GM19468 (cell line): ENCODE measurements around the gene BRPF3.
"Not testable (repeated sequence)": the region's sequence is repeated elsewhere in the genome, so short reads cannot be mapped to it uniquely, and the experiment has no call there.

Experiments used
- ATAC-seq: cut with Tn5 transposase; IDR thresholded peaks from one replicate; pipeline ENCODE4 v1.9.1; 2021; ENCODE audit warnings: mild to moderate bottlenecking, moderate library complexity, moderate number of reproducible peaks; ENCODE audit not compliant: unreplicated experiment; ENCODE audit errors: extremely low read depth

The BRPF3 gene

DNA sequence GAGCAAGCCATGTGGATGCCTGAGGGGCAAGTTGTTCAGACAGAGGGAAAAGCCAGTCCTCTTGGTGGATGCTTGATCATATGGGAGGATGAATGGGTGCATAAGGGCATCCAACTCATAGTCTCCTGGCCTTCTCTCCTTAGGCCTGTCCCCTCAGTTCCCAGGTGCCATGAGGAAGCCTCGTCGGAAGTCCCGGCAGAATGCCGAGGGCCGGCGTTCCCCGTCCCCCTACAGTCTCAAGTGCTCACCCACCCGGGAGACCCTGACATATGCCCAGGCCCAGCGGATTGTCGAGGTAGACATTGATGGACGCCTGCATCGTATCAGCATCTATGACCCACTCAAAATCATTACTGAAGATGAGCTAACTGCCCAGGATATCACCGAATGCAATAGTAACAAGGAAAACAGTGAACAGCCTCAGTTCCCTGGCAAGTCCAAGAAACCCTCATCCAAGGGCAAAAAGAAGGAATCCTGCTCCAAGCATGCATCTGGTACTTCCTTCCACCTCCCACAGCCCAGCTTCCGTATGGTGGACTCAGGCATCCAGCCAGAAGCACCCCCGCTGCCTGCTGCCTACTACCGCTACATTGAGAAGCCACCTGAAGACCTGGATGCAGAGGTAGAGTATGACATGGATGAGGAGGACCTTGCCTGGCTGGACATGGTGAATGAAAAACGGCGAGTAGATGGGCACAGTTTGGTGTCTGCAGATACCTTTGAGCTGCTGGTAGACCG is 3.8 kb downstream of the BRPF3 start:
- ATAC-seq, result no peak

DNA sequence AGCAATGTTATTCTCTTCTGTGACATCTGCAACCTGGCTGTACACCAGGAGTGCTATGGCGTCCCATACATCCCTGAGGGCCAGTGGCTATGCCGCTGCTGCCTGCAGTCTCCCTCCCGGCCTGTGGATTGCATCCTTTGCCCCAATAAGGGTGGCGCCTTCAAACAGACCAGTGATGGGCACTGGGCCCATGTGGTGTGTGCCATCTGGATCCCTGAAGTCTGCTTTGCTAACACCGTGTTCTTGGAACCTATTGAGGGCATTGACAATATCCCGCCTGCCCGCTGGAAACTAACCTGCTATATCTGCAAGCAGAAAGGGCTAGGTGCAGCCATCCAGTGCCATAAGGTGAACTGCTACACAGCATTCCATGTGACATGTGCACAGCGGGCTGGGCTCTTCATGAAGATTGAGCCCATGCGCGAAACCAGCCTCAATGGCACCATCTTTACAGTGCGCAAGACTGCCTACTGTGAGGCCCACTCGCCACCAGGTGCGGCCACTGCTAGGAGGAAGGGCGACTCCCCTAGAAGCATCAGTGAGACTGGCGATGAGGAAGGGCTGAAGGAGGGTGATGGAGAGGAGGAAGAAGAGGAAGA is 4.6 kb downstream of the BRPF3 start:
- ATAC-seq, result no peak

DNA sequence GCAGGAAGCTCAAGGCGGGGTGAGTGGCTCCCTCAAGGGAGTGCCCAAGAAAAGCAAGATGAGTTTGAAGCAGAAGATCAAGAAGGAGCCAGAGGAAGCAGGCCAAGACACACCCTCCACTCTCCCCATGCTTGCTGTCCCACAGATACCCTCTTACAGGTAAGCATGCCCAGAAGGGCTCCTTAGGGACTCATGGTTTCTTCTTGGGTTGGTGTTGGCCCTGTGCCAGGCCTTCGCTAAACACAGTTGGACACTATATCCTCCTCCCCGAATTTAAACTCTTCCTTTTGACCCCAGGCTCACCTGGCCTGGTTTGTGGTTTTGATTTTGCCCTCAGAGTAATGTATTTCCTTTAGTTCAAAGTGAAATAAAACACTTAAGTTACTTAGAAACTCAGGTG is 5.1 kb downstream of the BRPF3 start:
- ATAC-seq, result no peak

DNA sequence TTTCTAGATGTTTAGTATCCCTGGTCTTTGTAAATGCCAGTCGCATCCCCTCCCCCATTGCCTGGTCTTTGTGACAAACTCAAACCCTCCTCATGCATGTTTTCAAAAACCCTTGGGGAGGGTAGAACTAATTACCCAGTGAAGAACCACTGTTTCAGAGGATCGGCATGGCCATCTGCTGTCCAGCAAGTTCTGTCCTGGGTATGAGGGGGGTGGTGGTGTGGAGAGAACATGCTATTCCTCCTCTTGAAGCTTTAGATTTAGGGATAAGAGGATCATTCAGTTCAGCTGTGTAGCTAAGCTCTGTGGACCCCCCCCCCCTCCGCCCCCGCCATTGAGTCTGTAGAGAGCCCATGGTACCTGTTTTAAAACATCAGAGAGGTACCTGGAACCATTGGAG is 5.6 kb downstream of the BRPF3 start:
- no peak for ATAC-seq

DNA sequence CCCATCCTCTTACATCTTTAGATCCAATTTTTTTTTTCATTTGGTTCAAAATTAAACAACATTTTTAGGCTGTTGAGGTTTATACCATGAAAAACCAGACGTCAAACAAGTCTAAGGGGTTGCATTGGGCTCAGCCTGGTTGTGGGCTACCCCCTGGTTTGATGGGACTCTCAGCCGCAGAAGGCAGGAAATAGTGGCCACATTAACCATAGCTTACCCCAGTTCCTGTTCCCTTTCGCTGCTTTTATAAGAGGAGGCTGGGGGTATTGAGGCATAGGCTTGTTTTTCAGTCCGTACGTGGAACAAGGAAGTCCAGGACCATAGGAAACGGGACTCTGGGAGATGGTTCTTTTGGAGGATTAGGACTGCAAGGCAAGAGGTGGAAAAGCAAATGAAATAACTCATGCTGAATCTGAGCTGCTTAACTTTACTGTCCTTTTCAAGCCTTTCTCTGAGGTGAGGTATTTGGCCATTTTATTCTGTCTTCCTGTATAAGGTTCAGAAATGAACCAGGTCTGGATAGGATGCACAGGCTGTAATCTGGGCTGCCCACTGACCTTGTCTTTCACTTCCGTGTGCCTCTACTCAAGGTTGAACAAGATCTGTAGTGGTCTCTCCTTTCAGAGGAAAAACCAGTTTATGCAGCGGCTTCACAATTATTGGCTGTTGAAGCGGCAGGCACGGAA is 7.7 kb downstream of the BRPF3 start:
- no peak for ATAC-seq

DNA sequence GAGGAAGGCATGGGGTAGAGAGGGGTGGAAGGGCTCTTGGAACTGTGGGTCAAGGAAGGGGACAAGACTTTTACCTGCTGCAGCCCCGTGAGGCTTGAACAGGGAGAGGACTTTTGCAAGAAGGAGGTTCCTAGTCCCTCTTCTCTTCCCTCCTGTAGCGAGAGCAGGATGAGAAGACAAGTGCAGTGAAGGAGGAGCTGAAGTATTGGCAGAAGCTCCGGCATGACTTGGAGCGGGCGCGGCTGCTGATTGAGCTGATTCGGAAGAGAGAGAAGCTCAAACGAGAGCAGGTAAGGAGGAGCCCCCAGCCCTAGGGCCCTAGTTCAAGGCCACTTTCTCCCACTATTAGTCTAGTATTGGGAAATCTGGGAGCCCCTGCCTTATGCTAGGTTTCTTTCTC is 10.6 kb downstream of the BRPF3 start:
- no peak for ATAC-seq

DNA sequence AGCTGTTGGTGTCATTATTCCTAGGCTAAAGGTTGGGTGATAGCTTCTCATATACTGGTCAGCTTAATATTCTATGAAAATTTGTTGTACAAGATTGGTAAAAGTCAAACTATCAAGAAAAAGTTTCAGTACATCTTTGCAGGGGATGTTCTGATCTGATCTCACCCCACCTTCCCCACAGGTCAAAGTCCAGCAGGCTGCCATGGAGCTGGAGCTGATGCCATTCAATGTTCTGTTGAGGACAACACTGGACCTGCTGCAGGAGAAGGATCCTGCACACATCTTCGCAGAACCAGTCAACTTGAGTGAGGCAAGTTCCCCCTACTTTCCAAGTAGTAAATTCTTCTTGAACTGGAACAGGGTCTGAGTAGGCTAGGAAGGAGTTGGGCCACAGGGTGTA is 13.1 kb downstream of the BRPF3 start:
- no peak for ATAC-seq

DNA sequence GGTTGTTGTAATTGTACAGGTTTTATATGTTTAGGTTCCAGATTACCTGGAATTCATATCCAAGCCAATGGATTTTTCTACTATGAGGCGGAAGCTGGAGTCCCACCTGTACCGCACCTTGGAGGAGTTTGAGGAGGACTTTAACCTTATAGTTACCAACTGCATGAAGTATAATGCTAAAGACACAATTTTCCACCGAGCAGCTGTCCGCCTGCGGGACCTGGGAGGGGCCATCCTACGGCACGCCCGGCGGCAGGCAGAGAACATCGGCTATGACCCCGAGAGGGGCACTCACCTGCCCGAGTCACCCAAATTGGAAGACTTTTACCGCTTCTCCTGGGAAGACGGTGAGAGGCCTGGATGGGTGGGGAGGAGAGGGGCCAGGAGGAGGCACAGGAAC is 13.6 kb downstream of the BRPF3 start:
- ATAC-seq, result no peak

DNA sequence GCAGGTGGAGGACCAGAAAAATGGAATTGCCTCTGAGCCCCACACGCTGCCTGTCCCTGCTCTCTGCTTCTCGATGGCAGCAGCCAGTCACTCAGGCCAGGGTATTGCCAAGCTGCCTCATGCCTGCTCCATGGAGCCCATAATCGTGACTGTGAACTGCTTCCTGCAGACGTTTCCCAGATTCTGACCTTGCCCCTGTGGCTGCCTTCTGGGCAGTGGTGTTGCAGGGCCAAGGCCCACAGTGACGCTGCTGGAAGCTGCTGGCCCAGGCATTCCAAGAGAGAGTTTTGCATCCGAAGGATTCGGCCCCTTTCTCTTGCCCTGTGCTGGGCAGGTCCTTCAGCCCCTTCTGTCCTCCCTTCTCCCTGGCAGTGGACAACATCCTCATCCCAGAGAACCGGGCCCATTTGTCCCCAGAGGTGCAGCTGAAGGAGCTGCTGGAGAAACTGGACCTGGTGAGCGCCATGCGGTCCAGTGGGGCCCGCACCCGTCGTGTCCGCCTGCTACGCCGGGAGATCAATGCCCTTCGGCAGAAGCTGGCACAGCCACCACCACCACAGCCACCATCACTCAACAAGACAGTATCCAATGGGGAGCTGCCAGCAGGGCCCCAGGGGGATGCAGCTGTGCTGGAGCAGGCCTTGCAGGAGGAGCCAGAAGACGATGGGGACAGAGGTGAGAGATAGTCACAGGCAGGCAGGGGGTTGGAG is 14.5 kb downstream of the BRPF3 start:
- no peak for ATAC-seq

DNA sequence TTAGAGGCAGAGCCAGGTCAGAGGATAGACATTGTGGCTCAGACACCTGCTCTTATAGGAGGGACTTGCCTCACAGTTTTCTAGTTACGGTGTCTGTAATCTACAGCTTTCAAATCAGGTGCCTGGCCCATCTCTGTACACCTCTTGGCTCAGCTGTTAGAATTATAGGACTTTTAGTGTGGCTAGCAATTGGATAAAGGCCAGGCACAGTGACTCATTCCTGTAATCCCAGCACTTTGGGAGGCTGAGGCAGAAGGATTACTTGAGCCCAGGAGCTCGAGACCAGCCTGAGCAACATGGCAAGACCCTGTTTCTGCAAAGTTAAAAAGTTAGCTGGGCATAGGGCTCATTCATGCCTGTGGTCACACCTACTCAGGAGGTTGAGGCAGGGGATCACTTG is 20.0 kb downstream of the BRPF3 start:
- no peak for ATAC-seq

DNA sequence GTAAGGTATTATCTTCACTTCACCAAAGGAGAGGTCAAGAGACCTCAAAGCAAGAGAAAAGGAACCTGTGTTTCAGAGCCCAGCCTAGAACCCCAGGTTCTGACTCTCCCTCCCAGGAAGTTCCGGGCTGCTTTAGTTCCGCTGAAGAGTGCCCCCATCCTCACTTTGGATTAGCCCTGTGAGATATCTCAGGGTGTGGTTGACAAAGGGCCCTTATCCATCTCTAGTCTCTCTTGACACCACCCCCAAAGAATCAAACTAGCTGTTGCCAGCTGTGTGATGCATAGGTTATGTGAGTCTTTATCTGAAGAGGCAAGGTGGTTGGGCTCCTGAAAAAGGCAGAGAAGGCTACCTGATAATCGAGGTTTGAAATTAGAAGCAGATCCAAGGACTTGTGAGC is 20.6 kb downstream of the BRPF3 start:
- no peak for ATAC-seq

DNA sequence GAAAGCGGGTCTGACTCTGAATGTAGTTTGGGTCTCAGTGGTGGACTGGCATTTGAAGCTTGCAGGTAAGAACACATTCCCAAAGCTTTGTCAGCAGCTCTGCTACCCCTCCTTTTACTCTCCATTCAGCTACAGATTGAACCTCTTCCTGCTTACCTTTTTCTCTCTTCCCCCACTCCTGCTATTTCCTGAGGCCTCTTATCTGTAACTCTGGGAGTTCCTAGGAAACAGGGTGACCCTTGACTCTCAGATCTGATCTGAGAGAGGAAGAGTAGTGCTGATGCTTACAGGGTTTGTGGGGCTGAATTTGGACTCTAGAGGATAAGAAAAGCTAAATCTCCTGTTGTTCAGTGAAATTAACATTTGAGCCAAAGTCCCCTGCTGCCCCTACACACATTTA is 21.4 kb downstream of the BRPF3 start:
- ATAC-seq, result no peak

DNA sequence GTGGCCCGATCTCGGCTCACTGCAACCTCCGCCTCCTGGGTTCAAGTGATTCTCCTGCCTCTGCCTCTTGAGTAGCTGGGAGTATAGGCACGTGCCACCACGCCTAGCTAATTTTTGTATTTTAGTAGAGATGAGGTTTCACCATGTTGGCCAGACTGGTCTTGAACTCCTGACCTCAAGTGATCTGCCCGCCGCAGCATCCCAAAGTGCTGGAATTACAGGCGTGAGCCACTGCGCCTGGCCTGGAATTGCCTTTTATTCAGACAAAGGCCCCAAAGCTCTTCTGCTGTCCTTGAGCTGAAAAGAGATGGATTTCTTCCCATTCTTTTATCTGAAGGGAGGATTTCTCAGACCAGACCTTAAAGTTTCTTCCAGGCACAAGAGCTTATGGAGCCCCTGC is 22.0 kb downstream of the BRPF3 start:
- not testable (repeated sequence) for ATAC-seq

DNA sequence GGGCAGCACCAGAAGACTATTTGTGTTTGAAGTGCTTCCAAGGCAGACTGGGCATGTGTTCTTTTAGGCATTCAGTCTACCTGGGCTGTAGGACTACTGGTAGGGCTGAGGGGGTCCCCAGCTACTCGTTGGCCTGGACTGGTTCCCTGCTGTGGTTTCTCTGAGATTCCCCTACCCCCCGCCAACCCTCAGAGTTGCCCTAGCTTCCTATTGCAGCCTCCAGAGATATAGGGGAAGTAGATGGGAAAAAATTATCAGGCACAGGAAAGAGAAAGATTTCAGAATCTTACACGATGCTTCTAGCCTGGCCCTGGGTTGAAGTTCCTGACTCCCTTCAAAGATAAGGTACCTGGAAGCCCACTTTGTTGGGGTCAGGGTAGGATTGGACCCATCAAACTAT is 22.5 kb downstream of the BRPF3 start:
- no peak for ATAC-seq

DNA sequence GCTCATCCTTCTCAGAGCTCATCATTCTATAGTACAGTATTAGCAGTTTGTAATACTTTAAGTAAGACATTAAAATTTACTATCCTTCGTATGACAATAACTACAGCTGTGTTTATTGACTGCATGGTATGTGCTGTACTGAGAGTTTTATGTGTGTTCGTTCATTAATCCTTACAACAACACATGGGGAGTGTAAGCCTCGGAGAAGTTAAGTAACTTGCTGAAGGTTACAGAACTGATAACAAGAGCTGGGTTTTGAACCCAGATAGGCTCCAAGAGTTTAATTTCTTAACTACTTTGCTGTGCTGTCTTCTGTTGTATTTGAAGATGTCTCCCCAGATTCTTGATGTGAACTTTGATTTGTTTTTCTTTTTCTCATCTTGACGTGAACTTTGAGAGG is 23.7 kb downstream of the BRPF3 start:
- ATAC-seq, result no peak

DNA sequence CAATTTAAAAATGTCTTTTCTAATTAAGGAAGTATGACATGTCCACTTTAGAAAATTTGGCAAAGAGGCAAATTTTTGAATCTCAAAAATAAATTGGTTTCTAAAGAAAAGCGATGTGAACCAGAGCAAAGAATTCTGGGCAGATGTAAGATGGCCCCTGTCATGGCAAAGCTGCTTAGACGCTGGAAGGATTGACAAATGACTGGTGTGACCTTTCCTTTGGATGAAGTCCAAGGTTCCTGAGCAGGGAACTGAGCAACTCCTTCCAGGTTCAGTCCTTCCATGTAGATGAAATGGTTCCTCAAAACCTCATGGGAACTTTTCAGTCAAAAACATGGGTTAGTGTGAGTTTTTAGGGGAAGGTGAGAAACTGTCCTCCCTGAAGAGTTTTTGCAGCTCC is 25.1 kb downstream of the BRPF3 start:
- no peak for ATAC-seq

DNA sequence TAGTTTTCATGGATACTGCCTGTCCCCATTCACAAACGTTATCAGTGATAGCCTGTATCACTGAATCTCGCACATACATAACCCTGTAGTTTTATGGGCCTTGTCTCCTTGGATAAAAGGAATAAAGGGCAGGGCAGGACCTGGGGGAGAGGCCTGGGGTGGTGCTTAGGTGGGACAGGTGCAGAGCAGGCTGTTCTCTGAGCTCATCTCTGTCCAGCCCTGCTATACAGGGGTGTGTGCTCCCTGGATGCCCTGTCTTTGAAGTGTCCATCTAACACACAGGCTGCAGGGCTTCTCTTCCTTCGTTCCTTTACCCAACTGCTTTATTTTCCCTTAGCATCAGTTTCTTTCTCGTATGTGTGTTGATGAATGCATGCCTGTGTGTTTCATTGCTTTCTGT is 26.4 kb downstream of the BRPF3 start:
- ATAC-seq, result no peak

DNA sequence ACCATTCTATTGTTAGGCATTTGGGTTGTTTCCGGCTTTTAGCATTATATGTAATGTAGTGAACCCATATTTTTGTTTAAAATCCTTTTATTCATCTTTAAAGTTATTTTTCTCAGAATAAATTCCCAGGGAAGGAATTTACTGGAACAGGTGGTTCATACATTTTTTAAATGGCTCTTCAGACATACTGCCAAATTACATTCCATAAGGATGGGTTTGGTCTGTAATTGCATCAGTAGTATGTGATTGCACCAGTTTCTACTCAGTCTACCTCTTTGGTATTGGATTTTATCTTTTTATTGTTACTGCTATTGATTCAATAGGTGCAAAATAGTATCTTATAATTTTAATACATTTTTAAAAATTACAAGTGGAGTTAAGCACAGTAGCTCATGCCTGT is 27.2 kb downstream of the BRPF3 start:
- ATAC-seq, result no peak

DNA sequence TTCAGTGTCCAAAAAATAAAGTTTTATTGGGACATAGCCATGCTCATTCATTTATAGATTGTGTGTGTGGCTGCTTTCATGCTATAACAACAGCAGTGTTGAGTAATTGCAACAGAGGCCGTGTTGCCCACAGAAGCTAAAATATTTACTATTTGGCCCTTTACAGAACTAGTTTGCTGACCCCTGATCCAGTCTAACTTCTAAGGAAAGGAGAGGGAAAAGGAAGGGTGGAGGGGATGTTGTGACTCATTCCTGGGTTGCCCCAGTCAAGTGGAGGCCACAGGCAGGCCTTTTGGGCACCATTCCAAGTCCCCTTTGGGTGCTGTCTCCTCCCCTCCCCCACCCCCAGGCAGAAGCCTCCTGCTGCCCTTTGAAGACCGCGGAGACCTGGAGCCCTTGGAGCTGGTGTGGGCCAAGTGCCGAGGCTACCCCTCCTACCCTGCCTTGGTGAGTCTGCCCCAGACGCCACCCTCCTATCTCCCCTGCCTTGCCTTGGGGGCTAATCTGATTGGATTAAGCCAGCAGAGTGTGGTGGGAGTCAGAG is 28.4 kb downstream of the BRPF3 start:
- no peak for ATAC-seq

DNA sequence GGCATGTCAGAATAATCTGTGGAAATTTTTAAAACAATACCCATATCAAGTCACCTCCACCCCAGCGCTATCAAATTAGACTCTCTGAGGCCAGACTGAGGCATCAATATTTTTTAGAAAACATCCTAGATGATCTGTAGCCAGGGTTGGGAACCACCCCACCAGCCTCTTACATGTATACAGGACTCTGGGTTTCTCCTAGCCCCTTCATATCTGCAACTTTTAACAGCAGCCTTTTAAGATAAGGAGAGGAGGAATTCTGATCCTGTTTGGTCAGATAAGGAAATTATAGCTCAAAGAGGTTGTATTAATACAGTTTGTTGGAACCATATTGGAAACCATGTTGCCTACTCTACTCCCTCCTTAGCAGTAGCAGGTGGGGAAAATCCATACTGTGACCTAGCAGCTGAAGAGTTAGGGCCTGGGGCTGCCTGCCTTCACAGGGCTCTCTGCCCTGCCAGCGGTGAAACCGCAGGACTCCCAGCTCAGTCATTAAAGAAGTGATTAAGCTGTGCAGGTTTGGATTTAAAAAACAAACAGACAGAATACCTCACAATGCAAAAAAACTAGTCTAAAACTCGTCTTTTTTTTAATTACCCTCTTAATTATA is 30.0 kb downstream of the BRPF3 start:
- no peak for ATAC-seq
